B cell (primary cell): Measurements from ENCODE around the gene GRM8. TPM values are rescaled to one million over a fixed set of nuclear protein-coding genes. Genes with fewer than 3 reads are reported as not detected.

Experiments used
- ATAC-seq: fragments of 200-7000 bp; cut with Tn5 transposase; one replicate; pipeline ENCODE4 v1.10.0; 2021; ENCODE audit warnings: low read depth, mild to moderate bottlenecking, moderate number of reproducible peaks, moderate library complexity
- CTCF ChIA-PET: fragments of 350-600 bp; sonication (Branson Sonifier 250); formaldehyde crosslinking; loops from one replicate; lab custom pipeline; 2021; ENCODE audit warnings: antibody characterized with exemption, inconsistent platforms; lab: Charles Lee
- POLR2A ChIA-PET: fragments of 350-600 bp; sonication (Branson Sonifier 250); formaldehyde crosslinking; loops from one replicate; lab custom pipeline; 2021; ENCODE audit warnings: antibody characterized with exemption; lab: Charles Lee
- DNase-seq: peaks from one replicate; pipeline ENCODE4 v3.0.0; 2013
- H2AFZ ChIP-seq: 2 replicates; pipeline ENCODE4 v1.6.1; 2012; ENCODE audit warnings: mild to moderate bottlenecking, low read depth, low read length; ENCODE audit not compliant: insufficient read depth, poor library complexity, severe bottlenecking
- H3K27ac ChIP-seq, 2 donors: 1 replicate in 1 of 2; 2 replicates in 1 of 2; pipeline ENCODE4 v1.5.1; 2012 to 2013; ENCODE audit warnings: low read length in 2 of 2, mild to moderate bottlenecking in 2 of 2, moderate library complexity in 1 of 2
- H3K27me3 ChIP-seq, 4 experiments: fragments of 200-600 bp in 1 of 4; sonication (generic) in 1 of 4; replicated peaks in 1 of 4; 1 replicate in 2 of 4; 2 replicates in 2 of 4; pipeline versions ENCODE4 v1.6.1 to v1.7.0; 2013 to 2016; ENCODE audit warnings: low read length in 3 of 4, mild to moderate bottlenecking in 2 of 4, mixed read lengths in 1 of 4, moderate library complexity in 1 of 4; ENCODE audit not compliant: insufficient read depth in 4 of 4, control insufficient read depth in 3 of 4; ENCODE audit errors: control extremely low read depth in 1 of 4
- H3K36me3 ChIP-seq, 2 experiments: replicated peaks in 1 of 2; 1 replicate in 1 of 2; 2 replicates in 1 of 2; pipeline versions ENCODE4 v1.6.1 to v1.7.1; 2013; ENCODE audit warnings: low read length in 1 of 2; ENCODE audit not compliant: insufficient read depth in 2 of 2, control insufficient read depth in 1 of 2; ENCODE audit errors: control extremely low read depth in 1 of 2, extremely low read depth in 1 of 2
- H3K4me1 ChIP-seq, 2 donors: fragments of 200-600 bp in 1 of 2; sonication (generic) in 1 of 2; 1 replicate in 1 of 2; 2 replicates in 1 of 2; pipeline versions ENCODE4 v1.5.1 to v1.6.1; 2013 to 2017; ENCODE audit warnings: low read length in 2 of 2; ENCODE audit not compliant: control insufficient read depth in 2 of 2, insufficient read depth in 2 of 2
- H3K4me2 ChIP-seq: replicated peaks from 2 replicates; pipeline ENCODE3; 2012; ENCODE audit warnings: mild to moderate bottlenecking, low read depth, low read length; ENCODE audit not compliant: poor library complexity, severe bottlenecking
- H3K4me3 ChIP-seq, 5 experiments: fragments of 200-600 bp in 1 of 5; sonication (generic) in 1 of 5; 1 replicate in 3 of 5; 2 replicates in 2 of 5; pipeline versions ENCODE4 v1.5.1 to v1.7.0; 2011 to 2016; ENCODE audit warnings: low read length in 4 of 5, mild to moderate bottlenecking in 4 of 5, low read depth in 2 of 5, control low read depth in 1 of 5, moderate library complexity in 1 of 5; ENCODE audit not compliant: insufficient read depth in 1 of 5; ENCODE audit errors: control extremely low read depth in 1 of 5, extremely low read depth in 1 of 5
- H3K79me2 ChIP-seq: fragments of 200-600 bp; sonication (generic); one replicate; pipeline ENCODE4 v1.6.0; 2016; ENCODE audit warnings: low read length; ENCODE audit not compliant: control insufficient read depth, insufficient read depth
- H3K9ac ChIP-seq: fragments of 200-600 bp; sonication (generic); 2 replicates; pipeline ENCODE4 v1.6.1; 2017; ENCODE audit warnings: mild to moderate bottlenecking, low read length, moderate library complexity
- H3K9me3 ChIP-seq, 3 donors: one replicate each; pipeline versions ENCODE4 v1.6.1 to v1.7.1; 2013; ENCODE audit warnings: low read length in 2 of 3; ENCODE audit not compliant: control insufficient read depth in 2 of 3, insufficient read depth in 1 of 3; ENCODE audit errors: control extremely low read depth in 1 of 3
- H4K20me1 ChIP-seq: 2 replicates; pipeline ENCODE4 v1.6.0; 2012; ENCODE audit warnings: mild to moderate bottlenecking, low read length; ENCODE audit not compliant: insufficient read depth, control insufficient read depth, poor library complexity, severe bottlenecking
- H3K27ac Mint-ChIP-seq: one replicate; pipeline ENCODE4 v1.8.0; 2021; ENCODE audit warnings: mixed read lengths
- H3K27me3 Mint-ChIP-seq: one replicate; pipeline ENCODE4 v1.8.0; 2021; ENCODE audit warnings: mixed read lengths
- H3K4me1 Mint-ChIP-seq: one replicate; pipeline ENCODE4 v1.8.0; 2021; ENCODE audit warnings: mixed read lengths
- H3K4me3 Mint-ChIP-seq: one replicate; pipeline ENCODE4 v1.8.0; 2021; ENCODE audit warnings: mixed read lengths
- H3K9me3 Mint-ChIP-seq: one replicate; pipeline ENCODE4 v1.8.0; 2022; ENCODE audit warnings: mixed read lengths; ENCODE audit not compliant: insufficient read depth
- CTCF ChIP-seq: fragments of 200-600 bp; IDR thresholded peaks from one replicate; pipeline ENCODE4 v1.8.0; 2022; ENCODE audit warnings: antibody characterized with exemption, mild to moderate bottlenecking
- EZH2 ChIP-seq: IDR thresholded peaks from 2 replicates; pipeline ENCODE4 v1.6.1; 2012; ENCODE audit warnings: borderline replicate concordance, low read depth, mild to moderate bottlenecking, moderate library complexity, low read length; ENCODE audit not compliant: insufficient read depth, poor library complexity, severe bottlenecking
- WGBS: methylation state at CpG from one replicate; pipeline ENCODE4 v1.1.5; 2013; ENCODE audit warnings: missing lambda C conversion rate; ENCODE audit not compliant: insufficient coverage; 5-methylcytosine and 5-hydroxymethylcytosine counted together
- intact Hi-C: fragments of 100-400 bp; cut with micrococcal nuclease; formaldehyde crosslinking; loops from one replicate; pipeline ENCODE4 v1.10.0; 2022
- polyA plus RNA-seq: library from polyadenylated mRNA; depleted of rRNA; stranded (reverse); fragments of >200 nt; gene quantifications from 2 replicates; pipeline ENCODE4 v1.2.3, GENCODE V29; 2012
- total RNA-seq, 2 donors: library from RNA; stranded (reverse); fragments of 120-200 nt in 1 of 2; gene quantifications; 1 replicate in 1 of 2; 2 replicates in 1 of 2; pipeline versions ENCODE4 v1.2.3 to v1.2.4, GENCODE V29; 2013 to 2022

GRM8 gene
- total and polyA plus RNA-seq, 2 donors (not counting 1 experiment from before 2014, with no cell fraction given) = not detected

GRCh38 chr7:126689037-126689436 is 563.7 kb downstream of the GRM8 start:
- ChIA-PET POLR2A (no interaction called here), CTCF (no interaction called here)
- Mint-ChIP-seq H3K27ac (no peak overlapping the region), H3K27me3 (no peaks in the 10 kb centered on the region), H3K4me3 (no peak overlapping the region), H3K4me1 (no peaks in the 10 kb centered on the region), H3K9me3 (no peaks in the 10 kb centered on the region)
- no peak overlapping the region for H3K27ac ChIP-seq
- TF ChIP-seq CTCF (no peak), EZH2 (no peak)
- H4K20me1 ChIP-seq = no peaks in the 10 kb centered on the region
- H3K9ac ChIP-seq = no peak overlapping the region
- no peaks in the 10 kb centered on the region for H3K27me3 ChIP-seq
- no peak for DNase-seq
- H3K36me3 ChIP-seq = no peaks in the 10 kb centered on the region
- no CpG with 5 or more reads among the region's 1 CpG for WGBS
- no peak overlapping the region for H2AFZ ChIP-seq
- H3K79me2 ChIP-seq = no peaks in the 10 kb centered on the region
- intact Hi-C loops = no loop called here
- H3K9me3 ChIP-seq = peaks cover 0 to 29% (median 0%) of the 10 kb centered on the region in 3 donors
- H3K4me2 ChIP-seq = no peak overlapping the region
- no peak for ATAC-seq
- H3K4me3 ChIP-seq = no peak overlapping the region
- H3K4me1 ChIP-seq = no peaks in the 10 kb centered on the region

DNA sequence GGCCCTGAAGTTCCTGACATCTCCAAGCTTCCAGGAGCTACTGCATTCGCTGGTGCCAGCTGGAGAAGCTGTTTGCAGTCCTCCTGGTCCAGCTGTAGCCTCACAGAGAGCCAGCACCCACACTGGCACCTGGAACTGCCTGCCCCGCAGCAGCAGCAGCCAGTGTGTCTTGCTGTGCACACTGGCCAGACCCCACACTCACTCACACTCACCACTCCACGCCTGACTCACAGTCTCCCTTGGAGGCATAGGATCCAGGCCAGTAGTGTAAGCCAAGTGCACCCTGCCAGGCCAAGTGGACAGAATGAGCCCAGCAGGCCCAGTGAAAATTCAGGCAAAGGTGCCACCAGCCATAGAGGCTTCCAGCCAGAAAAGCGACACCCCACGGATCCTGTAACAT is 566.3 kb downstream of the GRM8 start:
- H3K4me1 ChIP-seq = no peaks in the 10 kb centered on the region
- no peak for TF ChIP-seq CTCF
- TF ChIP-seq EZH2 = no peak
- no peak overlapping the region for H3K9ac ChIP-seq
- Mint-ChIP-seq H3K4me1 (no peaks in the 10 kb centered on the region), H3K27ac (no peak overlapping the region), H3K9me3 (no peaks in the 10 kb centered on the region), H3K27me3 (no peaks in the 10 kb centered on the region), H3K4me3 (no peak overlapping the region)
- intact Hi-C loops = no loop called here
- ATAC-seq (no peak), DNase-seq (no peak)
- H3K36me3 ChIP-seq = no peaks in the 10 kb centered on the region
- ChIA-PET POLR2A (no interaction called here), CTCF (no interaction called here)
- no peak overlapping the region for H2AFZ ChIP-seq
- no peak overlapping the region for H3K4me2 ChIP-seq
- no peak overlapping the region for H3K4me3 ChIP-seq
- peaks cover 0 to 29% (median 0%) of the 10 kb centered on the region in 3 donors for H3K9me3 ChIP-seq
- H3K27me3 ChIP-seq = no peaks in the 10 kb centered on the region
- H3K79me2 ChIP-seq = no peaks in the 10 kb centered on the region
- 92% methylated on average over 5 of the region's 5 CpGs for WGBS
- no peak overlapping the region for H3K27ac ChIP-seq
- no peaks in the 10 kb centered on the region for H4K20me1 ChIP-seq
